ENCODE measurements around the gene MPND.

The MPND gene

GRCh38 chr19:4354282-4354681, 10.9 kb downstream of the MPND start:
- TF ChIP-seq CTCF (conservative IDR thresholded peaks at IDR 0.05): no peak
- H3K27ac ChIP-seq: no peak overlapping the region

GRCh38 chr19:4354897-4355296, 11.5 kb downstream of the MPND start:
- no peak for TF ChIP-seq CTCF (conservative IDR thresholded peaks at IDR 0.05)
- H3K27ac ChIP-seq: no peak overlapping the region

GRCh38 chr19:4357095-4357797, 13.9 kb downstream of the MPND start:
- H3K27ac ChIP-seq: no peak overlapping the region
- TF ChIP-seq CTCF (conservative IDR thresholded peaks at IDR 0.05): no peak

DNA sequence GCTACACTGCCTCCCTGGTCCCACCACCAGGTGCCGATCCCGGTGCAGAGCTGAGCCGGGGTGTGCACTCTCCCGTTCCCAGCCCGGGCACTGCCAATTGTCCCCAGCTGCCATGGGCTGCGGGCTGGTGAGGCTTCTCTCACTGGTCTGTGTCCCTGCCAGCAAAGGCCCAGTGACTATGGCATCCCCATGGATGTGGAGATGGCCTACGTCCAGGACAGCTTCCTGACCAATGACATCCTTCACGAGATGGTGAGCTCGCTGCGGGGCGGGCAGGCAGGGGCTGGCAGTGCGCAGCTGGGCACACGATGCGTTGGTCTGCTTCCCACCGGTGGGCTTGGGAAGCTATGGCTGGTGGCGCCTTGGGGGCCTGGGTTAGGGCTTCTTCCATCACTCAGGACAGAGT, 14.6 kb downstream of the MPND start:
- TF ChIP-seq CTCF (conservative IDR thresholded peaks at IDR 0.05): no peak
- no peak overlapping the region for H3K27ac ChIP-seq

GRCh38 chr19:4358709-4359626, 15.6 kb downstream of the MPND start:
- TF ChIP-seq CTCF (conservative IDR thresholded peaks at IDR 0.05): no peak
- H3K27ac ChIP-seq: no peak overlapping the region

- no peak overlapping the region for H3K27ac ChIP-seq
- no peak for TF ChIP-seq CTCF (conservative IDR thresholded peaks at IDR 0.05)
Observed at GRCh38 chr19:4359627-4360000, 16.3 kb downstream of the MPND start.

DNA sequence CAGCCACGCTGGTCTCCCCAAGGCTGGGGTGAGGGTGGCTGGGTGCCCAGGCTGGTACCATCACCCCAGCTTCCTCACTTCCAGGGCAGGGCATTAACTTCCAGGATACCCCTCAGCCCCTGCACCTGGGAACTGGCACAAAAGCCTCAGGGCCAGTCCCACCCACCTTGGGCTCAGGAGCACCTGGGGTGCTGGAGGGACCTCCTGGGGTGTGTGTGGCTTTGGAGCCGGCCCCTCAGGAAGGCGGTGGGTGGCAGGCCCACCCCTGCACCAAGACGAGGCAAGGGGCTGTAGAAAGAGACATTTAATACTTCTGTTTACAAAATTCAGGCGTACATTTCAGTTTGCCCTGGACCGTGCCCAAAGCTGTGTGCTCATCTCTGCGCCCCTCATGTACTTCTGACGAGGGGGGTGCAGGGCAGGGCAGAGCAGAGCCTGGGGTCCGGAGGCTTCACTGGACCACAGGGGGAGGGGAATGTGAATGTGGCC, 16.8 kb downstream of the MPND start:
- no peak for TF ChIP-seq CTCF (conservative IDR thresholded peaks at IDR 0.05)
- no peak overlapping the region for H3K27ac ChIP-seq
